PC-9 (cell line): ENCODE data around the gene SLC6A18. TPM values are rescaled to one million over a fixed set of nuclear protein-coding genes. Genes with fewer than 3 reads are reported as not detected.

Experiments
- BruUV-seq: library from RNA; stranded (reverse); fragments of 400-500 nt; replicated peaks from 2 replicates; lab custom pipeline; 2021; lab: Mats Ljungman, UMichigan
- CTCF ChIA-PET: fragments of 300-600 bp; sonication (Branson Sonifier 250); formaldehyde crosslinking; loops from one replicate; lab custom pipeline; 2022; ENCODE audit warnings: antibody characterized with exemption; lab: Charles Lee
- POLR2A ChIA-PET: fragments of 300-600 bp; sonication (Branson Sonifier 250); formaldehyde crosslinking; loops from one replicate; lab custom pipeline; 2022; ENCODE audit warnings: antibody characterized with exemption; ENCODE audit not compliant: unreplicated experiment; lab: Charles Lee
- DNase-seq, 2 experiments: peaks; one replicate each; pipeline versions ENCODE4 v3.0.0 to v3.0.0-alpha.2; 2015 to 2022; ENCODE audit warnings: mixed read lengths in 1 of 2
- H2AFZ ChIP-seq: fragments of 200-600 bp; sonication (generic); 2 replicates; pipeline ENCODE4 v1.8.1; 2017; ENCODE audit warnings: antibody characterized with exemption
- H3F3A ChIP-seq: fragments of 200-600 bp; sonication (generic); 2 replicates; pipeline ENCODE4 v1.8.1; 2017; ENCODE audit warnings: antibody characterized with exemption, mild to moderate bottlenecking, low read depth; ENCODE audit not compliant: insufficient read depth
- H3K27ac ChIP-seq: fragments of 200-600 bp; sonication (generic); 2 replicates; pipeline ENCODE4 v1.6.1; 2016; ENCODE audit warnings: mixed run types
- H3K27me3 ChIP-seq: fragments of 200-600 bp; sonication (generic); 2 replicates; pipeline ENCODE4 v1.6.1; 2016; ENCODE audit warnings: low read depth, mixed run types; ENCODE audit not compliant: insufficient read depth
- H3K36me3 ChIP-seq: fragments of 200-600 bp; sonication (generic); 2 replicates; pipeline ENCODE4 v1.6.1; 2016; ENCODE audit warnings: low read depth, mixed run types
- H3K4me1 ChIP-seq: fragments of 200-600 bp; sonication (generic); replicated peaks from 2 replicates; pipeline ENCODE4 v1.6.1; 2016; ENCODE audit warnings: mixed run types; ENCODE audit not compliant: insufficient read depth
- H3K4me2 ChIP-seq: fragments of 200-600 bp; sonication (generic); 2 replicates; pipeline ENCODE4 v1.6.1; 2017; ENCODE audit warnings: mixed run types
- H3K4me3 ChIP-seq: fragments of 200-600 bp; sonication (generic); 2 replicates; pipeline ENCODE4 v1.6.1; 2016; ENCODE audit warnings: mixed run types
- H3K79me2 ChIP-seq: fragments of 200-600 bp; sonication (generic); 2 replicates; pipeline ENCODE4 v1.6.1; 2017; ENCODE audit warnings: low read depth, mixed run types
- H3K9me2 ChIP-seq: fragments of 200-600 bp; sonication (generic); 2 replicates; pipeline ENCODE4 v1.8.1; 2017; ENCODE audit warnings: mild to moderate bottlenecking; ENCODE audit not compliant: insufficient read depth
- H3K9me3 ChIP-seq: fragments of 200-600 bp; sonication (generic); 2 replicates; pipeline ENCODE4 v1.8.1; 2016; ENCODE audit warnings: low read depth; ENCODE audit not compliant: insufficient read depth
- H4K20me1 ChIP-seq: fragments of 200-600 bp; sonication (generic); 2 replicates; pipeline ENCODE4 v1.8.1; 2017; ENCODE audit not compliant: insufficient read depth
- EZH2 ChIP-seq: fragments of 200-600 bp; sonication (generic); IDR thresholded peaks from 2 replicates; pipeline ENCODE4 v1.8.0; 2017; ENCODE audit warnings: antibody characterized with exemption, low read depth
- intact Hi-C: fragments of 100-400 bp; cut with micrococcal nuclease; formaldehyde crosslinking; loops from one replicate; pipeline ENCODE4 v1.10.0; 2022; ENCODE audit not compliant: unreplicated experiment
- total RNA-seq: library from RNA; stranded (reverse); gene quantifications from 2 replicates; pipeline ENCODE4 v1.2.3, GENCODE V29; 2021
- TF ChIP-seq, protein P1 (sequence below): fragments of 200-600 bp; sonication (generic); conservative IDR thresholded peaks from 2 replicates; pipeline ENCODE4 v1.6.1; 2017; ENCODE audit warnings: mixed run types, antibody characterized with exemption, mild to moderate bottlenecking, moderate library complexity

The SLC6A18 gene
- total RNA-seq, 1 experiment from 2014 or later = not detected

DNA sequence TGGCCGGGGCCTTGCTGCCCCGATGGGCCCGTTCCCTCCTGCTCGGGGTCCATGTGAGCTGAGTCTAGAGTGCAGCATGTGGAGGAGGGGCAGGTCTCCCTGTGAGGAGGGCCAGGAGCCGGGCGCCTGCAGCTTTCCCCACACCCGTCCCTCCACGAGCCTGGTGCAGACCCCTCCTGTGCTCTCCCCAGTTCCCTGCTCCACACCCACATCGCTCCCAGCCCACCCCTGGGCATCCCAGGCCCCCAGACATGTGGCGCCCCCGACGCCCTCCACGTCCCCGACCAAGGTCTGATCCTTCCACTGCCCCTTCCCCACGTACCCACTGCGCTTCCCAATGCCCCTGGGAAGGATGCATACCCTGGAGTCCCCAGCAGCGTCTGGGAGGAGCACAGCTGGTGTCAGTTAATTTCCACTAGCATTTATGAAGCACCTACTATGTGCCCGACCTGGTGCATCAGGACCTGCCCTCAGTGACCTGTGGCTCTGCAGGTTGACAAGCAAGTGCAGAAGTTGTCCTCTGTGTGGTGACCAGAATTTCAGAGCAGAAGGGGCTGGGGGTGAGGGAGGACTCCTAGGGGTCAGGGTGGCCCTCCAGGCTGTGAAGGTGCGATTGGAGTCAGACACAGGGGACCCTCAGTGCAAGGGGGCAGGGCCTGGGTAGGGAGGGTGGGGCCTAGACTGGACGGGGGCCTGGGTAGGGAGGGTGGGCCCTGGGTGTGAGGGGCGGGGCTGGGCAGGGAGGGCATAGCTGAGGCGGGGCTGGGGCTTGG is 10.8 kb upstream of the SLC6A18 start:
- intact Hi-C loops = no loop called here
- no peak for DNase-seq
- H3K4me3 ChIP-seq = no peak overlapping the region
- ChIA-PET POLR2A (no interaction called here), CTCF (no interaction called here)
- H3K9me2 ChIP-seq = no peaks in the 10 kb centered on the region
- H3K27me3 ChIP-seq = peaks cover 75% of the 10 kb centered on the region
- no peak overlapping the region for H3K27ac ChIP-seq
- H3K79me2 ChIP-seq = no peaks in the 10 kb centered on the region
- peaks cover 11% of the 10 kb centered on the region; the same call in 1 of the 2 replicates for H4K20me1 ChIP-seq
- H3K4me2 ChIP-seq = no peak overlapping the region
- no peak overlapping the region for H2AFZ ChIP-seq
- no peaks in the 10 kb centered on the region for H3K36me3 ChIP-seq
- no TSS peak for BruUV-seq
- H3K4me1 ChIP-seq = no peaks in the 10 kb centered on the region
- H3F3A ChIP-seq = no peaks in the 10 kb centered on the region
- TF ChIP-seq, protein P1, sequence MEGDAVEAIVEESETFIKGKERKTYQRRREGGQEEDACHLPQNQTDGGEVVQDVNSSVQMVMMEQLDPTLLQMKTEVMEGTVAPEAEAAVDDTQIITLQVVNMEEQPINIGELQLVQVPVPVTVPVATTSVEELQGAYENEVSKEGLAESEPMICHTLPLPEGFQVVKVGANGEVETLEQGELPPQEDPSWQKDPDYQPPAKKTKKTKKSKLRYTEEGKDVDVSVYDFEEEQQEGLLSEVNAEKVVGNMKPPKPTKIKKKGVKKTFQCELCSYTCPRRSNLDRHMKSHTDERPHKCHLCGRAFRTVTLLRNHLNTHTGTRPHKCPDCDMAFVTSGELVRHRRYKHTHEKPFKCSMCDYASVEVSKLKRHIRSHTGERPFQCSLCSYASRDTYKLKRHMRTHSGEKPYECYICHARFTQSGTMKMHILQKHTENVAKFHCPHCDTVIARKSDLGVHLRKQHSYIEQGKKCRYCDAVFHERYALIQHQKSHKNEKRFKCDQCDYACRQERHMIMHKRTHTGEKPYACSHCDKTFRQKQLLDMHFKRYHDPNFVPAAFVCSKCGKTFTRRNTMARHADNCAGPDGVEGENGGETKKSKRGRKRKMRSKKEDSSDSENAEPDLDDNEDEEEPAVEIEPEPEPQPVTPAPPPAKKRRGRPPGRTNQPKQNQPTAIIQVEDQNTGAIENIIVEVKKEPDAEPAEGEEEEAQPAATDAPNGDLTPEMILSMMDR = no peak
- TF ChIP-seq EZH2 = no peak
- H3K9me3 ChIP-seq = no peaks in the 10 kb centered on the region

DNA sequence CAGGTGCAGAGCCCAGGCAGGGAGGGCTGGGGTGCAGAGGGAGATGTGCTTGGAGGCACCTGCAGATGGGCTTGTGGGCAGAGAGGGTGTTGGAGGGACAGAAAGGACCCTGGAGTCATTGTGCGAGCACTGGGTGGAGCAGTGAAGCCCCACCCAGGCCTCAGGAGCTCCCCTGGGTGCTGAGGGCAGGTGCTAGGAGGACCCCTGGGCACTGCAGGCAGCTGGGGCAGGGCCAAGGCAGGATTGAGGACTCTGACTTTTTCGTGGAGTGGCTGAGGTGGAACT is 10.3 kb upstream of the SLC6A18 start:
- TF ChIP-seq, protein P1 = no peak
- TF ChIP-seq EZH2 = no peak
- peaks cover 7% of the 10 kb centered on the region; the same call in 1 of the 2 replicates for H4K20me1 ChIP-seq
- no peak for DNase-seq
- H3K27me3 ChIP-seq = peaks cover 75% of the 10 kb centered on the region
- H3K4me2 ChIP-seq = no peak overlapping the region
- no peak overlapping the region for H3K27ac ChIP-seq
- H3K9me3 ChIP-seq = no peaks in the 10 kb centered on the region
- no peaks in the 10 kb centered on the region for H3K79me2 ChIP-seq
- intact Hi-C loops = no loop called here
- H3K9me2 ChIP-seq = no peaks in the 10 kb centered on the region
- H3K4me1 ChIP-seq = no peaks in the 10 kb centered on the region
- no TSS peak for BruUV-seq
- CTCF ChIA-PET = no interaction called here
- no peaks in the 10 kb centered on the region for H3F3A ChIP-seq
- no peaks in the 10 kb centered on the region for H3K36me3 ChIP-seq
- H3K4me3 ChIP-seq = no peak overlapping the region
- POLR2A ChIA-PET = no interaction called here
- no peak overlapping the region for H2AFZ ChIP-seq

DNA sequence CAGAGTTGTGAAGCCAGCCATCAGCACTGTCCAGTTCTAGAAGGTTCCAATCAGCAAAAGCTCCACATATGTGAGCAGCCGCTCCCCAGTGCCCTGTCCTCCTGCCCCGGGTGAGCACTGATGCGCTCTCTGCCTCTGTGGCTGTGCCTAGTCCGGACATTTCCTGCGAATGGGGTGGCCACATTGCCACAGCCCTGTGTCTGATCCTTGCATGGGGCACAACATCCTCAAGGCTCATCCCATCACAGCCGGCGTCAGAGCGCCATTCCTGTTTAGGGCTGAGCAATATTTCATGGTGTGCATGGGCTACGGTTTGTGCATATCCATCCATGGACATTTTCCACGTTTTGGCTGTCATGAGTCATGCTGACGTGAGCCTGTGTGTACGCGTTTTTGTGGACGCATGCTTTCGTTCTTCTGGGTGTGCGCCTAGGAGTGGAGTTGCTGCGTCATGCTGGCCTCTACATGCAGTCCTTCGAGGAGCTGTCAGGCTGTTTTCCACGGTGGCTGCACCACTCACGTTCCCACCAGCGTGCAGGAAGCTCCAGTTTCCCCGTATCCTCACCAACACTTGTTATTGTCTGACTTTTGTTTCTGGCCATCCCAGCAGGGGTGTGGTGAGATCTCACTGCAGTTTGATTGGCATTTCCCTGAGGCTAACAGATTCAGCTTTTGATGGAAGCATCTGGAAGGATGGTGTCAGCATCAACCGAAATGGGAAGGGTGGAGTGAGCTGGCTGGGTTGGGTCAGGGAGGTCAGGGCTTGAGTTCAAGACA is 9.7 kb upstream of the SLC6A18 start:
- ChIA-PET POLR2A (no interaction called here), CTCF (no interaction called here)
- Histone ChIP-seq H3K27ac (no peak overlapping the region), H4K20me1 (0 out of 2 replicates have a peak, but pooled peaks cover under 1% of the 10 kb centered on the region), H3K79me2 (no peaks in the 10 kb centered on the region), H3K27me3 (peaks cover 75% of the 10 kb centered on the region), H3K36me3 (no peaks in the 10 kb centered on the region), H3K9me3 (no peaks in the 10 kb centered on the region), H3K4me1 (no peaks in the 10 kb centered on the region), H3F3A (no peaks in the 10 kb centered on the region), H3K4me2 (no peak overlapping the region), H3K4me3 (no peak overlapping the region), H3K9me2 (no peaks in the 10 kb centered on the region), H2AFZ (no peak overlapping the region)
- intact Hi-C loops = no loop called here
- DNase-seq = no peak
- no TSS peak for BruUV-seq
- TF ChIP-seq EZH2 = no peak
- TF ChIP-seq, protein P1 = no peak
